ENCODE results near the gene FGF21. TPM values are rescaled to one million over a fixed set of nuclear protein-coding genes. Genes with fewer than 3 reads are reported as not detected.

Gene FGF21
- total RNA-seq, 1 donor, result not detected

- no peak for TF ChIP-seq CTCF (IDR thresholded peaks at IDR 0.05; ENCODE audit: insufficient read depth, low read depth, low read length)
- DNase-seq (ENCODE audit: low read depth), result no peak
- H3K4me3 ChIP-seq (ENCODE audit: low read depth, low read length), result no peak overlapping the region
Observed at GRCh38 chr19:48807590-48808308, 52.4 kb downstream of the FGF21 start.

Small RNA genes within 50 kb of the gene (small RNA-seq; reads per million reads assigned to genes)
- gene RNU6-317P, result not detected

Other genes starting within 250 kb of the FGF21 start
- gene LMTK3, start 243.7 kb upstream of the FGF21 start, total RNA-seq, result 0.32 and 0.43 TPM in 2 replicates
- gene SULT2B1, start 203.4 kb upstream of the FGF21 start, total RNA-seq, result under 0.01 TPM in 1 of 2 replicates, not detected in the other
- gene SPACA4, start 148.8 kb upstream of the FGF21 start, total RNA-seq, result not detected in 2 replicates
- 0.32 and 1.3 TPM in 2 replicates for gene FAM83E, start 140.4 kb upstream of the FGF21 start, total RNA-seq
- 1,548 and 1,575 TPM in 2 replicates for gene RPL18, start 136.3 kb upstream of the FGF21 start, total RNA-seq
- gene SPHK2, start 136.0 kb upstream of the FGF21 start, total RNA-seq, result 7.8 and 10.0 TPM in 2 replicates
- gene DBP, start 118.1 kb upstream of the FGF21 start, total RNA-seq, result 6.9 and 7.7 TPM in 2 replicates
- 1.3 TPM in 2 replicates for gene CA11, start 109.3 kb upstream of the FGF21 start, total RNA-seq
- gene NTN5, start 82.5 kb upstream of the FGF21 start, total RNA-seq, result under 0.01 TPM in 1 of 2 replicates, not detected in the other
- gene FUT2, start 59.6 kb upstream of the FGF21 start, total RNA-seq, result not detected in 2 replicates
- 1.7 and 2.3 TPM in 2 replicates for gene MAMSTR, start 35.8 kb upstream of the FGF21 start, total RNA-seq
- 0.97 and 2.6 TPM in 2 replicates for gene RASIP1, start 14.9 kb upstream of the FGF21 start, total RNA-seq
- under 0.01 TPM in 1 of 2 replicates, not detected in the other for gene IZUMO1, start 8.6 kb upstream of the FGF21 start, total RNA-seq
- gene FUT1, start 2.9 kb upstream of the FGF21 start, total RNA-seq, result under 0.01 TPM in 2 replicates
- gene BCAT2, start 55.5 kb downstream of the FGF21 start, total RNA-seq, result 30.3 and 31.5 TPM in 2 replicates
- 12.2 and 13.8 TPM in 2 replicates for gene HSD17B14, start 81.0 kb downstream of the FGF21 start, total RNA-seq
- 6.0 and 12.2 TPM in 2 replicates for gene PLEKHA4, start 113.1 kb downstream of the FGF21 start, total RNA-seq
- 63.9 and 76.0 TPM in 2 replicates for gene PPP1R15A, start 116.9 kb downstream of the FGF21 start, total RNA-seq
- gene TULP2, start 143.2 kb downstream of the FGF21 start, total RNA-seq, result 0.32 TPM in 1 of 2 replicates, not detected in the other
- gene NUCB1, start 144.8 kb downstream of the FGF21 start, total RNA-seq, result 139 and 154 TPM in 2 replicates
- gene DHDH, start 178.2 kb downstream of the FGF21 start, total RNA-seq, result not detected in 2 replicates
- 65.4 and 85.9 TPM in 2 replicates for gene BAX, start 199.4 kb downstream of the FGF21 start, total RNA-seq
- 2,928 and 4,150 TPM in 2 replicates for gene FTL, start 209.8 kb downstream of the FGF21 start, total RNA-seq
- 39.6 and 43.2 TPM in 2 replicates for gene GYS1, start 237.8 kb downstream of the FGF21 start, total RNA-seq
- gene RUVBL2, start 238.4 kb downstream of the FGF21 start, total RNA-seq, result 162 and 176 TPM in 2 replicates